Fibroblast of skin of right quadriceps (primary cell): ENCODE measurements around the gene SPINK5.

Source experiments
- DNase-seq: peaks from one replicate; pipeline ENCODE4 v3.0.0-alpha.2; 2013

The SPINK5 gene

DNA sequence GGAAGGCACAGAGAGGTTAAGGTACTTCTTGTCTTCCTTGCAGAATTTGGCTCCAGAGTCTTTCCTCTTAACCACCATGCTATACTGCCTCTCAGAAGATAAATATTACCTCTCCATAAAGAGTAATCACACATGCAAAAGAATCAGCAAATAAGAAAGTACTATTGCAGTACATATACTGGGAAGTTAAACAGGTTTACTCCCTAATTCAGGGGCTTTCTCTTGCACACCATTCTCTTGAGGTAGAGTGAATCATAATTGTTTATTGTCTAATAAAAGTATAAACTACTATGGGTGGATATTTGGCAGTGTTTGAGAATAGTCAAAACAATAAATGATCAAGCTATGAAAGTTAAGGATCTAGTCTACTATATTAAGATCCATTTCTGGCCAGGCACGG is 40.4 kb downstream of the SPINK5 start:
- no peak for DNase-seq

DNA sequence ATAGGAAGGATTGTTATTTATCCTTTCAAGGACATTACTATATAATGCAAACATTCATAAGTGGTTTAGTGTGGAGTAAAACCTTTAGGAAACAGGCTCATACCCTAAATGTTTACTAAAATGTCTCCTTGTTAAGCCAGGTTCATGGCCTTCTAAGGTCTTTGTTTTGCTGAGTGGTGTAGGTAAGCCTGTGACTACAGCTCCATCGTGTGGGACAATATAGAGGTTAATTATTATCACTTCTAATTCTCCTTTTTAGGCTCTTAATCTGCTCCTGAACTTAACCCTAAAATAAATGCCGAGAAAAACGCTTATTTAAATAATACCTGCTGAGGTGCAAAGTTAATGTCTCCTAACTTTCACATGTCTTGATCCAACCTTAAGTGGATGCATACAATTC is 43.8 kb downstream of the SPINK5 start:
- no peak for DNase-seq

DNA sequence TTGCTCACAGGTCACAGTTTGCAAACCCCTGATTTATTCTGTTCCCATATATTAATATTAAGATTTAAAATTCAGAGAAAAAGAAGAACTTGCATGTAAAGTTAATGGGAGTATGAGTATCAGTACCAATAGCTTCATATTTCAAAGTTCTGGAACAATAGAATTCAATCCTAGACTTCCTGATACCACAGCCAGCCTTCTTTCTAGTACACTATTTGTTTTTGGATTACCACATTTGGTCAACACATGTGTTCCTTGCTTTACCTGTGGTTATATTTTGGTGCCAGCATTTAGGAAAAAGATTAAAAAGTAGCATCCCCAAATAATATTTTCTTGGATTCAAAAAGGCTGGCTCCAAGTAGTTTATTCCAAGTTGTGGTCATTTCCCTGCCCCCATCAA is 49.5 kb downstream of the SPINK5 start:
- DNase-seq: no peak

DNA sequence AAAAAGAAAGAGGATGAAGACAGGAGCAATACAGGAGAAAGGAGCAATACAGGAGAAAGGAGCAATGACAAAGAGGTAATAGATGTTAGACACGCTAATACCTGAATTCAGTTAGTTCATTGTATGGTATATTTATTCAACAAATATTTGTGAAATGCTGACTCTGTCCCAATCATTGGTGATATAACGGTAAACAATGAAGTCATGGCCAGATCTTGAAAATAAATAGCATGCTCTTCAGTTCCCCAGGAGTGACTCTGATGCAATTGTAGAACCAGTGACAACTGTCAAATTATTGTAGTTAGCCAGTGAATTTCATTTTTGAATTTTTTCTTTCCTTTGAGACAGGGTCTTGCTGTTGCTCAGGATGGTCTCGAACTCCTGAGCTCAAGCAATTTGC is 56.5 kb downstream of the SPINK5 start:
- no peak for DNase-seq

DNA sequence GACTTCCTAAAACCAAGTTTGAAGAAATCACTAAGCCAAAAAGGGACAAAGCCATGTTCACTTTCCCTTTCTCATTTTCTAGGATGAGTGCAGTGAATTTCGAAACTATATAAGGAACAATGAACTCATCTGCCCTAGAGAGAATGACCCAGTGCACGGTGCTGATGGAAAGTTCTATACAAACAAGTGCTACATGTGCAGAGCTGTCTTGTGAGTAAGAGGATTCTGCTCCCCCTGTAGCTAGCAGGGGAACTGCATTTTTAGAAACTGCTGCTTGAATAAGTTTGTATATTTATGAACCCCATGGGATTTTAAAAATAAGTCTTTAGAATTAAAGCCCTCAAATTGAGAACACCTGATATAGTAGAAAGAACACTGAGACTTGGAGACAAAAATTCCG is 61.9 kb downstream of the SPINK5 start:
- no peak for DNase-seq

DNA sequence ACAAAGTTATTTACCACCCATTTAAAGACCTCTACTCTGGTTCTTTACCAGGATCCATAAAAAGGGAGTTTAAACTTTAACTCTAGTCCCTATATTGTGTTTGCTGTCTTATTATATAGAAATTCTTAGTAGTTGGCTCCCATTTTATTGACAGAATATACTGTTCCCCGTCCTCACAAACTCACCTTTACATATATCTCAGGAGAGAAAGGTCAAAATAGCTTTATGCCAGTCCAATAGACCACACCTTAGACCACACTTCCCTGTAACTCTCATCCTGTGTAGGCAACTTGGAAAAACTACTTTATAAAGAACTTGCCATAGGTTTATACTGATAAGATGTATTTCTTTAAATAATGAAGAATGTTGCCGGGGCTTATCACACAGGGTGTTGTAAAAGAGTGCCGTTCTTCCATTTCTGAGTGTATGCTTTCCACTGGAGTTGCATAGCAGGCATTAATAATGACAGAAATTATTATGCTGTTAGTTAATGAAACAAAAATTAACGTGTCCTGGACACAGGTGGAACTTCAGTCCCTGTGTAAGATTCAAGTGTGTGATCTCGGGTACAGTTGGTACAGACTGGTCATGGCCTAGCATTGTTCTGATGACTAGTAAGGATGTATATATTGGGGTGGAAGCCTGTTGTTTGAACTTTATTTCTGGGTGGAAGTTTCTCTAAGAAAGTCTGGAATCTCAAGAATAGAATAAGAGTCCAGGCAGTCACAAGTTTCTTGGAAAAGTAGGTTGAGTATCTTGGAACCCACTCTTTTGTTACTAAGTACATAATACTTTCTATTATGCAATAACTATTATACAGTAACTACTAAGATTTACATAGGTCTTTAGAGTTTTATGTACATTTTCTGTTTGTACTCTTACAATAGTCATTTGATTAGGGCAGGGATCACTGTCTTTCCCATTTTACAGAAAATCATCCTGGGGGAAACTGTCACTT is 71.6 kb downstream of the SPINK5 start:
- no peak for DNase-seq

DNA sequence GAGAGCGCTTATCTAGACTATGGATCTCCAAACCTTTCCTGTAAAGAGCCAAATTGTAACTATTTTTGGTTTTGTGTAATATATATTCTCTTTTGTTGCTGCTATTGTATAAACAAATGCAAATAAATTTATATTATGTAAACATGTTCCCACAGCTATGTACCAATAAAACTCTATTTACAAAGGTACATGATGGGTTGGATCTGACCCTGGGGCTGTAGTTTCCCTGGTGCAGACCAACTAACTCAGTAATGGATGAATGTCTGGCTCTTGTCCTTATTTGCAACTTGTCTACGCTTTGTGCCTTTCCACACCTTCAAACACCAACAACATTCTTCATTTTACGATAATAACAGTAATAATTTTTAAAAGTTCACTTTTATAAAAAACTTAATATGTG is 77.1 kb downstream of the SPINK5 start:
- no peak for DNase-seq

DNA sequence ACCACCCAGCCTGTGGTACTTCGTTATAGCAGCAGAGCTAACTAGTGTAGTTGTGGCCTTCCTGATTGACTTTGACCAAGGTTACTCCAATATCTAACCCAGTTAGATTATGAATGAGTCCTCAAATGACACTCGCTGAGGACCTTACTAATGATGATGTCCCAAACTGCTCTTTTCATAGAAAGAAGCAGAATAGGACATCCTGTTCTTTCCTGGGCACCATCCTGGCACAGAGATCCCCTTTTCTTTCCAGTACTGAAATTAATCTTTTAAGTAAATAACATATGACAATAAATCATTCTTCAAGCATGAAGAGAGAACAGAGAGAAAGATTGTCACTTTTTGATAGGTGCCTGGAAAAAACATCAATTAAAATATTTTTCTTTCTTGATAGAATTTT is 77.9 kb downstream of the SPINK5 start:
- no peak for DNase-seq

DNA sequence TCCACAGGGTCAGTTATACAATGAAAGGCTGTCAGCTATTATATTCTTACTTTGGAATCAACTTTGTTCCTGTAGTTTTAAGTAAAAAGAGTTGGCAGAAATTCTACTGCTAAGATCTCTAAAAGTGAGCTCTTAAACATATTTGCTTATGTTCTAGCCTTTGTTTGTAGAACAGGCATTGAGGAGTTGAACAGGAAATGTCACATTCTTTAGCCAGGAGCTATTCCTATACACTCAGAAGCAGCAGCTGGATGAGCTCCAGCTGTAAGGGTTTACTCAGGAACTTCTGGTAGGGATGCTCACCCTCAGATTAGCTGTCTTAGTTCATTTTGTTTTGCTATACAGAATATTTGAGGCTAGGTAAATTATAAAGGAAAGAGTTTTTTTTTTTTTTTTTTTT is 82.1 kb downstream of the SPINK5 start:
- DNase-seq: peak; percentile 0

DNA sequence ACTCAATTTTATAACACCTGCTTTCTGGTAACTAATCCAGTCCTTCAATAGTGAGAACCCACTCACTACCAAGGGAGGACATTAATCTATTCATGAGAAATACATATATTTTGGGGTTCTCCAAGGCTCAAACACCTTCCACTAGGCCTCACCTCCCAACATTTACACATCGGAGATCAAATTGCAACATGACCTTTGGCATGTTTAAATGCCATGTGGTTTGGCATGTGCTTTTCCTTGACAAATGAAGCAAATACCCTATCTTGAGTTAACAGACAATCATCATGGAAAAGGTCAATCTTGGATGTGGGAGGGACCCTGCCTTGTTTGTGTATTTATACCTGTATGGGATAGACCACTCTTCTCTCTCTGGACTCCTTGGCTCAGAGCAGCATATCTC is 82.7 kb downstream of the SPINK5 start:
- no peak for DNase-seq

DNA sequence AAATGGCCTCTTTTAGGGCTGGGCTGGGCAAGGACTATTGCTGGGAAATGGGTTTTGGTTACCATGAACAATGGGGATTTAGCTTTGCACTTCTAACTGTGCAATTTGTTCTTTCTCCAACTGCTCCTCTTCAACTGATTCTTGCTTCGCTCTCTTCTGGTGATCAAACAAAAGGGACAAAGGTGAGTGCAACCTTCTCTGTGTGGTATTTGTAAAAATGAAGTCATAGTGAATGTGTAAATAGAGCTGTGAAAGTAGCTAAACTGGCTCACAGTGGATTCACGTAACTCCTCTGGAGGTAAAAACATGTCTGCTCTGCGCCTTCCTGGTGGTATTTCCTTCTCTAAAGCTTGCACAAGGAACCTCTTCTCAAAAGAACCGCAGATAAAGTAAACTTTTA is 83.6 kb downstream of the SPINK5 start:
- DNase-seq: no peak

DNA sequence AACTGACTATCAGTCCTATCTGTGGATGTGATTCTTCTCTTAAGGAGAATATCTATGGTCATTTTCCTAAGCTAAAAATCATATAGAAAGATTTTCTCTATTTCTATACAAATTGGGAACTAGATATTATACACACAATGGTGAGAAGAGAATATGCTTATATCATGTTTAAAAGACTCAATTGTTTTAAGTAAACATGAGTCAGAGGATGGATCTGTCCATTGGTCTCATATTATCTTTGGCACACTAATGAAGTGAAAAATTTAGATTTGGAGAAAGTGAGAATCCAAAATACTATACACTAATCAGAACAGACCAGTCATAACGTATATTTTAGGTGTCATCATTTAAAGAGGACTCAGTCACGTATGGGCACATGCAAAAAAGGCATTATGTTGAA is 88.1 kb downstream of the SPINK5 start:
- no peak for DNase-seq

DNA sequence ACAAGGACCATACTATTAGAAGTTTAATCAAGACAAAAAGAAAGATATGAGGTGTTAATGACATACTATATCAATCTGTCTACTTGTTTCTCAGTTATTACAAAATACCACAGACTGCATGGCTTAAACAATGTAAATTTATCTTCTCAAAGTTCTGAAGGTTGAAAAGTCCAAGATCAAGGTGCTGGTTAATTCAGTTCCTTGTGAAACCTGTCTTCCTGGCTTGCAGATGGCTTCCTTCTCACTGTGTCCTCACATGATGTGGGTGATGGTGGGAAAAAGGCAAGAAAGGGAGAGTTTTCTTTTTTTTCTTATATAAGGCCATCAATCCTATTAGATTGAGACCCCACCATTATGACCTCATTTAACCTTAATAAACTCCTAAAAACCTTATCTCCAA is 89.0 kb downstream of the SPINK5 start:
- DNase-seq: no peak

DNA sequence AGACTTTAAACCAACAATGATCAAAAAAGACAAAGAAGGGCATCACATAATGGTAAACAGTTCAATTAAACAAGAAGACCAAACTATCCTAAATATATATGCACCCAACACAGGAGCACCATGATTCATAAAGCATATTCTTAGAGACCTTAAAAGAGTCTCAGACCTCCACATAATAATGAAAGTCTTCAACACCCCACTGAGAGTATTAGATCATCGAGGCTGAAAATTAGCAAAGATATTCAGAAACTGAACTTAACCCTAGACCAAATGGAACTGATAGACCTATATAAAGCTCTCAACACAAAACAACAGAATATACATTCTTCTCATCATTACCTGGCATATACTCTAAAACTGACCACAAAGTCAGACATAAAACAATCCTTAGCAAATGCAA is 92.8 kb downstream of the SPINK5 start:
- DNase-seq: no peak

DNA sequence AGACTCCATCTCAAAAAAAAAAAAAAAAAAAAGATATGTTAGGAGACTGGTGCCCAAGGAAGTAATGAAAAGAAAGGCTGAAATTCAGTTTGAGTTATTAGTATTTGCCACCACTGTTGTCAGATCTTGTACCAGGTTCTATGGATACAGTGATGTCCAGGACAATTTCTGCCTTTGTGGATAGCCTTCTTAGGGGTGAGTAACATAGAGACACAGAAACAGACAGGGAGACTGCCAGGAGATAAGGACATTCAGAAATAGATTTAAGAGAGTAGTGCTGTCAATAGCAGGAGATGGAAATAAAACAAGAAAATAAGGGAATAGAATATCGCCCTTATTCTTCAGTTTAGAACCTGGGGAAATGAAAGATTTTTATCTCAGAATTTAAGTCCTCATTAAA is 98.3 kb downstream of the SPINK5 start:
- DNase-seq: no peak

DNA sequence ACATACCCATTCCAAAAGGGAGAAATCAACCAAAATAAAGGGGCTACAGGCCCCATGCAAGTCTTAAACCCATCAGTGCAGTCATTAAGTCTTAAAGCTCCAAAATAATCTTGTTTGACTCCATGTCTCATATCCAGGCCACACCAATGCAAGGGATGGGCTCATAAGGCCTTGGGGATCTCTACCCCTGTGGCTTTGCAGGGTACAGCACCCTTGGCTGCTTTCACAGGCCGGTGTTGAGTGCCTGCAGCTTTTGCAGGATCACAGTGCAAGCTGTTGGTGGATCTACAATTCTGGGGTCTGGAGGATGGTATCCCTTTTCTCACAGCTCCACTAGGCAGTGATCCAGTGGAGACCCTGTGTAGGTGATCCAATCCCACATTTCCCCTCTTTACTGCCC is 99.6 kb downstream of the SPINK5 start:
- DNase-seq: no peak

DNA sequence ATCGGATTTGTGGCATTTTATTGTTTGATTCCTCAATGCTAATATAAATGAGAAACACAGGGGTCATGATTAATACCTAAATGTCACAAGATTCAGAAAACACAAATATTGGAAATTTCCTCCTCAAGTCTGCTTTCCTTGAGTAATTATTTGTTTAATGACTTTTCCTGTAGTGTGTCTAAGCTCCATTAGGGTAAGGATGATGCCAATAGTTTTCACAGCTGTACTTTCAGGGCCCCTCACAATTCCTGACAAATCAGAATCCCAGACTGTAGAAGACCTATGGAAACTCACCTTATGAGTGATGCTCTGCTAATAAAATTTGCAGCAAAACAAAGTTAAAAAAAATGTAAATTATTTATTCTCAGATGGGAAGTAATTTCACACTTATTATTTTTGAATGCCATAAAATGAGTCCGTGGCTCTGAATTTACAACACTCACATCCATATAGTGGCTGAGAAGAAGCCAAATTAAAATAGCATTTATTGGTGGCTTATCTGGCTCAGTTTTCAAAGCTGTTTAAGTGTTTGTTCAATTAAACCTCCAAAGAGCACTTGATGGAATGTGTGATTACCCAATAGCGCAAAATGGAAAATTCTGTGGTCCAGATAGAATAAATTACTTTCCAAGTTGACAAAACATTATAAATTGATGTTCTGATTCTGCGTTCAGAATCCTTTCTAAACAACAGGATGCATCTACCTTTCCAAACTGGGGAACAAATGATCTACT is 102.9 kb downstream of the SPINK5 start:
- no peak for DNase-seq

DNA sequence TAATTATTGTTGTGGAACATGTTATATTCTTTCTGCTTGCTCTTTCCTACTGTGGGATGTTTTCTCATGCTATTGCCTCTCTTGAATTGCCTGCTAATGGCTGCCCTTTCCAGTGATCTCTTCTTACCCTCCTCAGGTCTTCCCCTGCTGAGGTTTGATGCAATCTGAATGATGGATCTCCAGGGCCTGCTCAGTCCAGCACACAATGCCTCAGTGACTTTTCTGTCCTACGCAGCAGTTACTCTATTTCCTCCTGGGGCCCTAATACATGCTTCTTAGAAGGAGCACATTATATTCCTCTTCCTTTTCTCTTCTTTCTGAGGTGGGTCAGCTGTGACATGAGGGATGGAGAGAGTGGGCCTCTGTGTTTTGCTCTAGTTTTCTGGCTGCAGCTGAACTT is 104.5 kb downstream of the SPINK5 start, which contains the start of gene SPINK14:
TSS of gene SPINK14 (plus strand) at position 301 of the 400 bp plus-strand sequence. CDS start 1,187 bp downstream, outside the sequence.
- DNase-seq: no peak

DNA sequence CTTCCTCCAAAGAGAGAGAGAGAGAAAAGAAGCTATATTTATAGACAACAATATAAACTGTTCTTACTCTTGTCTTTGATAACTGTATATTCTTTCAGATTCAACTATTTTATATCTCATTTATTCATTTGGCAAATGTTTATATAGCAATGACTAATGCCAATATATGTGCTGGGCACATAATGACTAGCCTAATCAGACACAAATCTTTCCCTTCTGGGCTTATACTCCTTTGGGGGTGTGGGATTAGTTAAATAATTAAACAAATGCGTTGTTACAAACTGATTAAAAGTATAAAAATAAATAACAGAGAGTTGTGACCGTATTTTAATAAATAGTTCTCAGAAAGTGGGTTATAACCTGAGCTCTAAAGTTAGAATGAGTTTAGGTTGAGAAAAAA is 108.6 kb downstream of the SPINK5 start:
- DNase-seq: no peak

DNA sequence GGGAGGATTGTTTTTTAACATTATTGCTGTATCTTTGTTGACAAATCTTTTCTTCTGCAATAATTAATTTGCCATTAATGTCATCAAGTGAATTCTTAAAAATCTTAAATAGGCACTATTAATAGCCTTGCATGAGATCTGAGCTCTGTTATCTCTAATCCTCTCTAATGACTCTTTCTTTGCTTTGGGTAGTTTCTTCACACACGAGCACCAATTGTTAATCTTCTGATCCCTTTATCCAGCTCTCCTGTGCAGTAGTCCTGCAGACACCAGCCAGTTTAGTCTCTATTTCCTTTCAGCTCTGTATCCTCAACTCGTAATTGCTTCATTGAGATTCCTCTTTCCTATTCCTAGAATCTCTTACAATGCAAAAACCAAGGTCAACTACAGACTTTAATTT is 112.7 kb downstream of the SPINK5 start:
- DNase-seq: no peak

DNA sequence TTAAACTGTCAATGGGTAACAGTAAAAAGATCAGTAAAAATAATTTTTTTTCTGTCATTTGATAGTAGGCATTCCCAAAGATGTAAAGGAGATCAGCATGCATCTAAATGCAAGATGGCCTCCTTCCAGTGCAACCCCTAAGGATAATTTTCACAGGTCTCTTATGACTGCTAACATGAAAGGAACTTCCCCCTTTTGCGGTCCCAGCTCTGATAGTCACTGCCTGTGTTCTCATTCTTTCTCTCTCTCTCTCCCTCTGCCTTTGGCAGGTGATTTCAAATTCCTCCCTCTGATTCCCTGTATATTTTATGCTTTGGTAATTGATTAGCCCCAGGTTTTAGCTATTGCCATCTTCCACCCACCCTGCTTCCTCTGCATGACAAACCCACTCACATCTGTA is 113.4 kb downstream of the SPINK5 start:
- no peak for DNase-seq

DNA sequence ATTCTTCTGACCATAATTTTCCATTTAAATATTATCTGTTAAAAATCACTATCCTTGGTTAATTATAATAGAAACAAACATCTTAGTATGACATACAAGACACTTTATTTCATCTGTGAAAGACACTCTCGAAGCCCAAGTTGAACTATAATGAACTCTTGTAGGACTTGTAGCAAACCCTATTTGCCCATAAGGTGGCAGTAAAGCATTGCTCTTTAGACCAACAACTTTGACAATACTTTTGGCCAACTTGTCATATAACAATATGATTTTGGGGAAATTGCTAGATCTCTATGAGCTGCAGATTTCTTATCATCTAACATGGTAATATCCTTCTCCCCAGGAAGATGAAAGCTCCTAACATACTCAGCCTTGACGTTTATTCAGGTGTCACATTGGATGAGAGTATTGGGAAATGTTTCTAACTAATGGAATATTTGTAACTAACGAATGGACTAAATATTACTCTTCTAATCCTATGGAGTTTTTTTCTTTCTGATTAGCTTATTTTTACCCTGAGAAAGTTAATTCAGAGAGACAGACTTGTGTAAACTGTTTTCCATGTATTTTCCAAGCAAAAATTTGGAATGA is 115.5 kb downstream of the SPINK5 start:
- DNase-seq: peak; percentile 33

DNA sequence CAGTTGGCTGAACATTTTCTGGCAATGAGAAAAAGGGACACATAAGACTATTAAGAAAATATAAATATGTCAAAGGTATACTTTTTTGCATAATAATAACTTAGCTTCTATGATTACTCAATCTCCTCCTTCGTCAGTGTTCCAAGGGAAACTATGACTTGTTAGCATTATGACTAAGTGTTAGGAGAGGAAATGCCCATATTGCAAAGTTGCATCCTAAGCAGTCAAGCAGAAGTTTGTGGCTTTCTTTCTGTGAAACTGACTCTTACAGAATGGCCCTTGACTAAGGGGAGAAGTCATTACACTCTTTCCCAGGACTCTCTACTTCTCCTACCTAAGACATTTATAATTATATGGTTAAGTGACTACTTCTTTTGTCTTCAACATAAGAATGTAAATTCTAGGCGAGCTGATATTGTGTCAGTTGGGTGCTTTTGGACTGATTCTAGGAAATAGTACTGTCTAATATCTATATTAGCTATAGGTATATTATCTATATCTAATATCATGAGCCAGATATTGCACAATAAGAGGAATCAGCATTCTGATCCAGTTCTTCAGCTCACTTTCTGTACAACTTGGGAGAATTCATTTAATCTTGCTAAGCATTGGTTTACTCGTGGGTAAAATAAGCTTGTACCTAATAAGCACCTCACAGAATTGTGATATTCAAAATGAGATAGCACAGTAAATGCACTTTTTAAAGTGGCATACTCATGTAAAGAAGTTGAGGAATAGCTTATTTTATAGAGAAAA is 122.6 kb downstream of the SPINK5 start:
- DNase-seq: peak; percentile 4
